Right lobe of liver (tissue), 6 donors: ENCODE measurements around the gene DRD2. TPM values are rescaled to one million over a fixed set of nuclear protein-coding genes. Genes with fewer than 3 reads are reported as not detected.

Experiments
- ATAC-seq, 4 donors: fragments of 200-7000 bp; cut with Tn5 transposase; one replicate each; pipeline ENCODE4 v1.9.1; 2020; ENCODE audit warnings: mild to moderate bottlenecking in 4 of 4, moderate library complexity in 4 of 4
- DNase-seq, 3 donors: peaks; one replicate each; pipeline ENCODE4 v3.0.0-alpha.2; 2020
- H3K27ac ChIP-seq, 3 donors: fragments of 200-600 bp; one replicate each; pipeline ENCODE4 v1.8.0; 2022
- H3K27me3 ChIP-seq, 2 donors: fragments of 200-600 bp; one replicate each; pipeline ENCODE4 v1.8.0; 2022
- H3K36me3 ChIP-seq, 4 donors: fragments of 200-600 bp; sonication (generic) in 1 of 4; one replicate each; pipeline versions ENCODE4 v1.5.1 to v1.8.0; 2017 to 2022; ENCODE audit warnings: control low read depth in 1 of 4
- H3K4me1 ChIP-seq, 4 donors: fragments of 200-600 bp; sonication (generic) in 1 of 4; one replicate each; pipeline versions ENCODE4 v1.5.1 to v1.8.0; 2017 to 2022; ENCODE audit warnings: control low read depth in 1 of 4
- H3K4me3 ChIP-seq, 3 donors: fragments of 200-600 bp; one replicate each; pipeline ENCODE4 v1.8.0; 2022
- H3K9me3 ChIP-seq, 4 donors: fragments of 200-600 bp; sonication (generic) in 1 of 4; one replicate each; pipeline versions ENCODE4 v1.5.1 to v1.8.0; 2017 to 2022; ENCODE audit warnings: control low read depth in 1 of 4
- CTCF ChIP-seq, 4 donors: fragments of 200-600 bp in 3 of 4; fragments of 450-650 bp in 1 of 4; IDR thresholded peaks; one replicate each; pipeline versions ENCODE4 v1.5.1 to v1.8.0; 2016 to 2022; ENCODE audit warnings: antibody characterized with exemption in 4 of 4, mild to moderate bottlenecking in 2 of 4
- POLR2A ChIP-seq: fragments of 450-650 bp; IDR thresholded peaks from one replicate; pipeline ENCODE4 v1.6.1; 2017; ENCODE audit warnings: antibody characterized with exemption, mild to moderate bottlenecking
- WGBS: methylation state at CpG from one replicate; pipeline ENCODE4 v1.1.6; 2018; ENCODE audit warnings: low coverage, low lambda C conversion rate; ENCODE audit not compliant: insufficient coverage; ENCODE audit errors: missing lambda C conversion rate; 5-methylcytosine and 5-hydroxymethylcytosine counted together
- intact Hi-C, 2 donors: fragments of 100-400 bp; cut with DNase I; formaldehyde crosslinking; loops; one replicate each; pipeline versions ENCODE4 v1.11.2 to v1.14.1; 2022
- total RNA-seq, 6 experiments: library from RNA; depleted of rRNA in 2 of 6; stranded (reverse); fragments of >200 nt in 2 of 6; fragmentation: NEBNext Ultra II Directional in 3 of 6; extraction: Animal tissue kit (Norgen Biotek cat#: 25700) in 3 of 6; gene quantifications; one replicate each; pipeline versions ENCODE4 v1.1.0 to v1.2.4, GENCODE V29; 2016 to 2023
- donor health status: DM: no; HTN: yes; CAD: no.
- donor health status: DM: no; HTN: no; CAD: no.
- donor health status: DM: no; HTN: no; CAD: no.
- donor health status: DM: no; HTN: yes; CAD: no.
- donor health status: DM: no; HTN: yes; CAD: no.

Gene DRD2
- total RNA-seq, 6 experiments from 2014 or later: 0.13 TPM; not detected in 5

GRCh38 chr11:113506893-113507292 is 31.7 kb upstream of the DRD2 start:
- intact Hi-C loops: no loop called here
- no peak overlapping the region for H3K4me3 ChIP-seq
- no peaks in the 10 kb centered on the region for H3K9me3 ChIP-seq
- ATAC-seq (no peak), DNase-seq (no peak)
- no peak for TF ChIP-seq CTCF (IDR thresholded peaks at IDR 0.05)
- TF ChIP-seq POLR2A: no peak
- no peaks in the 10 kb centered on the region for H3K4me1 ChIP-seq
- no peaks in the 10 kb centered on the region for H3K36me3 ChIP-seq
- WGBS: no CpG with 5 or more reads among the region's 1 CpG
- no peak overlapping the region for H3K27ac ChIP-seq
- H3K27me3 ChIP-seq: no peaks in the 10 kb centered on the region

- WGBS: 51% methylated on average over 5 of the region's 6 CpGs
- no peak for DNase-seq
These were observed 31.3 kb upstream of the DRD2 start for GRCh38 chr11:113506461-113506860.

GRCh38 chr11:113505541-113506375 is 30.6 kb upstream of the DRD2 start:
- ATAC-seq (no peak), DNase-seq (no peak)
- H3K27me3 ChIP-seq: no peaks in the 10 kb centered on the region
- intact Hi-C loops: no loop called here
- H3K9me3 ChIP-seq: no peaks in the 10 kb centered on the region
- no peaks in the 10 kb centered on the region for H3K36me3 ChIP-seq
- no peaks in the 10 kb centered on the region for H3K4me1 ChIP-seq
- TF ChIP-seq POLR2A (no peak), CTCF (IDR thresholded peaks at IDR 0.05) (no peak)
- H3K4me3 ChIP-seq: no peak overlapping the region
- WGBS: 17% methylated on average over 12 of the region's 12 CpGs
- H3K27ac ChIP-seq: no peak overlapping the region

More at GRCh38 chr11:113506461-113506860, 31.3 kb upstream of the DRD2 start:
- Histone ChIP-seq H3K4me3 (no peak overlapping the region), H3K9me3 (no peaks in the 10 kb centered on the region), H3K27ac (no peak overlapping the region), H3K27me3 (no peaks in the 10 kb centered on the region), H3K4me1 (no peaks in the 10 kb centered on the region), H3K36me3 (no peaks in the 10 kb centered on the region)
- TF ChIP-seq CTCF (IDR thresholded peaks at IDR 0.05) (no peak), POLR2A (no peak)
- intact Hi-C loops: no loop called here
- ATAC-seq: no peak

- Histone ChIP-seq H3K4me1 (no peaks in the 10 kb centered on the region), H3K27me3 (no peaks in the 10 kb centered on the region), H3K36me3 (no peaks in the 10 kb centered on the region), H3K9me3 (no peaks in the 10 kb centered on the region), H3K4me3 (no peak overlapping the region), H3K27ac (no peak overlapping the region)
- no peak for TF ChIP-seq POLR2A
- TF ChIP-seq CTCF (IDR thresholded peaks at IDR 0.05): no peak
- ATAC-seq (no peak), DNase-seq (no peak)
- intact Hi-C loops: no loop called here
- WGBS: 45% methylated on average over 2 of the region's 3 CpGs
These were observed 29.8 kb upstream of the DRD2 start for GRCh38 chr11:113505046-113505445.
